Tibial artery (tissue), 4 donors: Measurements from ENCODE around the gene ELP5.

Source experiments
- DNase-seq, 2 donors: peaks; one replicate each; pipeline ENCODE4 v3.0.0-alpha.2; 2019
- H3K27ac ChIP-seq, 2 donors: fragments of 200-600 bp; sonication (generic) in 1 of 2; 1 replicate in 1 of 2; 2 replicates in 1 of 2; pipeline ENCODE4 v1.5.1; 2018 to 2019; ENCODE audit warnings: mild to moderate bottlenecking in 1 of 2
- H3K27me3 ChIP-seq, 2 donors: fragments of 200-600 bp; sonication (generic) in 1 of 2; one replicate each; pipeline versions ENCODE4 v1.5.1 to v1.6.0; 2016 to 2019
- H3K36me3 ChIP-seq, 3 donors: fragments of 200-600 bp; sonication (generic) in 2 of 3; one replicate each; pipeline ENCODE4 v1.5.1; 2016 to 2019; ENCODE audit warnings: mild to moderate bottlenecking in 2 of 3
- H3K4me1 ChIP-seq, 4 donors: fragments of 200-600 bp; sonication (generic) in 2 of 4; 1 replicate in 3 of 4; 2 replicates in 1 of 4; pipeline ENCODE4 v1.5.1; 2016 to 2019
- H3K4me3 ChIP-seq, 2 donors: fragments of 200-600 bp; sonication (generic) in 1 of 2; 1 replicate in 1 of 2; 2 replicates in 1 of 2; pipeline ENCODE4 v1.5.1; 2018 to 2019; ENCODE audit warnings: mild to moderate bottlenecking in 2 of 2
- H3K9me3 ChIP-seq, 3 donors: fragments of 200-600 bp; sonication (generic) in 1 of 3; one replicate each; pipeline ENCODE4 v1.5.1; 2016 to 2019
- CTCF ChIP-seq, 2 experiments: fragments of 200-600 bp in 1 of 2; fragments of 450-650 bp in 1 of 2; IDR thresholded peaks; one replicate each; pipeline ENCODE4 v1.5.1; 2017 to 2019; ENCODE audit warnings: antibody characterized with exemption in 2 of 2, mild to moderate bottlenecking in 1 of 2, moderate library complexity in 1 of 2
- intact Hi-C: fragments of 100-400 bp; cut with DNase I; formaldehyde crosslinking; loops from one replicate; pipeline ENCODE4 v1.15.0; 2023; ENCODE audit warnings: low total_unique reads

The ELP5 gene

GRCh38 chr17:7252176-7253043 is at the start of gene ELP5:
ELP5 (plus strand) TSS chr17:7252215; CDS start chr17:7252551, 336 bp downstream.
- intact Hi-C loops, result loop anchor here (10.0 kb wide), 2 partner anchors 92 to 312 kb away; partner anchors contain the start of gene SENP3
- TF ChIP-seq CTCF (IDR thresholded peaks at IDR 0.05), result no peak

GRCh38 chr17:7203391-7203790 is 48.6 kb upstream of the ELP5 start:
- no peak for DNase-seq
- H3K27ac ChIP-seq, result no peak overlapping the region
- no peaks in the 10 kb centered on the region for H3K9me3 ChIP-seq
- H3K4me3 ChIP-seq, result no peak overlapping the region
- no peak for TF ChIP-seq CTCF (IDR thresholded peaks at IDR 0.05)
- peaks cover 0 to 18% (median 8%) of the 10 kb centered on the region in 4 donors for H3K4me1 ChIP-seq
- intact Hi-C loops, result no loop called here
- peaks cover 0 to 13% of the 10 kb centered on the region in 2 donors for H3K27me3 ChIP-seq
- H3K36me3 ChIP-seq, result peaks cover 0 to 24% (median 22%) of the 10 kb centered on the region in 3 donors

More at GRCh38 chr17:7252176-7253043, at the start of gene ELP5:
- Histone ChIP-seq H3K4me3 (peak within 1 kb of the TSS; percentile 94 to 98), H3K9me3 (no peaks in the 10 kb centered on the region), H3K4me1 (peaks cover 0 to 40% (median 32%) of the 10 kb centered on the region in 4 donors), H3K36me3 (peaks cover 22 to 33% (median 32%) of the 10 kb centered on the region in 3 donors), H3K27me3 (no peaks in the 10 kb centered on the region), H3K27ac (peak within 1 kb of the TSS; percentile 96 to 100)
- DNase-seq, result peak; percentile 94 to 97

GRCh38 chr17:7204336-7204735 is 47.7 kb upstream of the ELP5 start:
- peak overlapping the region; percentile 56 to 58 for H3K27ac ChIP-seq

GRCh38 chr17:7204828-7205461 is 47.1 kb upstream of the ELP5 start:
- Histone ChIP-seq H3K27me3 (peaks cover 0 to 22% of the 10 kb centered on the region in 2 donors), H3K27ac (peak overlapping the region; percentile 56 to 58), H3K36me3 (peaks cover 0 to 24% (median 22%) of the 10 kb centered on the region in 3 donors), H3K4me1 (peaks cover 0 to 18% (median 8%) of the 10 kb centered on the region in 4 donors), H3K9me3 (no peaks in the 10 kb centered on the region), H3K4me3 (peak overlapping the region; percentile 53 to 54)
- TF ChIP-seq CTCF (IDR thresholded peaks at IDR 0.05), result no peak
- intact Hi-C loops, result no loop called here
- DNase-seq, result peak; percentile 83 to 89

More at GRCh38 chr17:7204336-7204735, 47.7 kb upstream of the ELP5 start:
- Histone ChIP-seq H3K36me3 (peaks cover 0 to 24% (median 22%) of the 10 kb centered on the region in 3 donors), H3K9me3 (no peaks in the 10 kb centered on the region), H3K4me3 (peak overlapping the region; percentile 53 to 54), H3K4me1 (peaks cover 0 to 18% (median 8%) of the 10 kb centered on the region in 4 donors), H3K27me3 (peaks cover 0 to 22% of the 10 kb centered on the region in 2 donors)
- intact Hi-C loops, result no loop called here
- TF ChIP-seq CTCF (IDR thresholded peaks at IDR 0.05), result no peak
- DNase-seq, result no peak

- H3K9me3 ChIP-seq, result no peaks in the 10 kb centered on the region
- peaks cover 0 to 24% of the 10 kb centered on the region in 2 donors for H3K27me3 ChIP-seq
- H3K27ac ChIP-seq, result peak overlapping the region; percentile 56 to 58
- H3K4me1 ChIP-seq, result peaks cover 0 to 18% (median 8%) of the 10 kb centered on the region in 4 donors
- H3K36me3 ChIP-seq, result peaks cover 0 to 24% (median 22%) of the 10 kb centered on the region in 3 donors
- peak overlapping the region; percentile 53 to 54 for H3K4me3 ChIP-seq
- DNase-seq, result no peak
- intact Hi-C loops, result no loop called here
- no peak for TF ChIP-seq CTCF (IDR thresholded peaks at IDR 0.05)
Observed at GRCh38 chr17:7205561-7205960, 46.5 kb upstream of the ELP5 start.
